ENCODE results near the gene PURB.
"Not testable (repeated sequence)": the region's sequence is repeated elsewhere in the genome, so short reads cannot be mapped to it uniquely, and the experiment has no call there.

Gene PURB

GRCh38 chr7:44852590-44852989 lies 32.7 kb downstream of the PURB start:
- DNase-seq (ENCODE audit: low read depth) = no peak

GRCh38 chr7:44849885-44850544 lies 35.3 kb downstream of the PURB start:
- no peak for DNase-seq (ENCODE audit: low read depth)

- DNase-seq (ENCODE audit: low read depth) = no peak
These were observed 36.0 kb downstream of the PURB start for GRCh38 chr7:44849259-44849884.

GRCh38 chr7:44847920-44848634 lies 37.3 kb downstream of the PURB start, which contains the start of gene H2AZ2:
Gene H2AZ2 (minus strand): TSS chr7:44848087. CDS start chr7:44847971, 116 bp downstream.
- DNase-seq (ENCODE audit: low read depth) = peak; percentile 100

- peak; percentile 73 for DNase-seq (ENCODE audit: low read depth)
These were observed 37.8 kb downstream of the PURB start for GRCh38 chr7:44847509-44847919.

GRCh38 chr7:44846816-44847508 lies 38.4 kb downstream of the PURB start:
- no peak for DNase-seq (ENCODE audit: low read depth)

- DNase-seq (ENCODE audit: low read depth) = not testable (repeated sequence)
These were observed 38.9 kb downstream of the PURB start for GRCh38 chr7:44846390-44846789.

- DNase-seq (ENCODE audit: low read depth) = no peak
These were observed 39.9 kb downstream of the PURB start for GRCh38 chr7:44845451-44845850.

- DNase-seq (ENCODE audit: low read depth) = not testable (repeated sequence)
These were observed 41.9 kb downstream of the PURB start for GRCh38 chr7:44843440-44843839.

- not testable (repeated sequence) for DNase-seq (ENCODE audit: low read depth)
These were observed 42.7 kb downstream of the PURB start for GRCh38 chr7:44842675-44843074.

- DNase-seq (ENCODE audit: low read depth) = no peak
These were observed 46.6 kb downstream of the PURB start for GRCh38 chr7:44838751-44839150.

GRCh38 chr7:44827567-44827966 lies 57.8 kb downstream of the PURB start:
- no peak for DNase-seq (ENCODE audit: low read depth)
